HCT116 (cell line): Measurements from ENCODE around the gene LRBA. TPM values are rescaled to one million over a fixed set of nuclear protein-coding genes. Genes with fewer than 3 reads are reported as not detected.

Experiments used
- ATAC-seq: fragments of 200-7000 bp; cut with Tn5 transposase; 2 replicates; pipeline ENCODE4 v1.9.1; 2020; ENCODE audit warnings: mild to moderate bottlenecking, moderate library complexity
- BruUV-seq: library from RNA; stranded (reverse); fragments of 400-500 nt; replicated peaks from 2 replicates; lab custom pipeline; 2021; lab: Mats Ljungman, UMichigan
- CTCF ChIA-PET: fragments of 300-600 bp; sonication (Branson Sonifier 250); formaldehyde crosslinking; loops from one replicate; lab custom pipeline; 2021; ENCODE audit warnings: antibody characterized with exemption; lab: Charles Lee
- POLR2A ChIA-PET: fragments of 300-600, 350-600 bp; sonication (Branson Sonifier 250); formaldehyde crosslinking; loops from one replicate; lab custom pipeline; 2021; ENCODE audit warnings: antibody characterized with exemption; lab: Charles Lee
- RAD21 ChIA-PET, 2 experiments: fragments of 300-600 bp; sonication (Branson Sonifier 250); formaldehyde crosslinking; loops; one replicate each; lab custom pipeline; 2023; ENCODE audit warnings: low total read pairs in 2 of 2; ENCODE audit not compliant: uncharacterized antibody in 2 of 2, unreplicated experiment in 2 of 2, low non-redundant PET in 1 of 2; lab: Charles Lee
- DNase-seq: peaks from one replicate; pipeline ENCODE4 v3.0.0-alpha.2; 2010; ENCODE audit warnings: low read depth, low spot score
- H2AFZ ChIP-seq: fragments of 200-600 bp; shearing (Covaris generic), sonication (generic); 2 replicates; pipeline ENCODE4 v1.6.1; 2017; ENCODE audit warnings: low read depth, mixed run types, mixed read lengths, antibody characterized with exemption, low read length; ENCODE audit not compliant: poor library complexity, severe bottlenecking
- H3K27ac ChIP-seq: 2 replicates; pipeline ENCODE4 v1.5.1; 2012; ENCODE audit warnings: low read depth, low read length
- H3K27me3 ChIP-seq: fragments of 200-600 bp; sonication (generic); 2 replicates; pipeline ENCODE4 v1.6.1; 2016; ENCODE audit warnings: mixed run types, low read length, mixed read lengths; ENCODE audit not compliant: insufficient read depth
- H3K36me3 ChIP-seq, 2 experiments: fragments of 200-500 bp in 1 of 2; fragments of 200-600 bp in 1 of 2; sonication (Bioruptor generic) in 1 of 2; sonication (generic) in 1 of 2; 2 replicates each; pipeline versions ENCODE4 v1.5.1 to v1.6.1; 2014 to 2016; ENCODE audit warnings: low read length in 2 of 2, inconsistent platforms in 1 of 2, mixed read lengths in 1 of 2, mixed run types in 1 of 2; ENCODE audit not compliant: insufficient read depth in 2 of 2, control insufficient read depth in 1 of 2
- H3K4me1 ChIP-seq, 2 experiments: fragments of 200-600 bp in 1 of 2; sonication (generic) in 1 of 2; 2 replicates each; pipeline versions ENCODE4 v1.5.1 to v1.6.1; 2012 to 2017; ENCODE audit warnings: low read length in 2 of 2, inconsistent platforms in 1 of 2, mild to moderate bottlenecking in 1 of 2, mixed read lengths in 1 of 2, mixed run types in 1 of 2, moderate library complexity in 1 of 2; ENCODE audit not compliant: insufficient read depth in 2 of 2, control insufficient read depth in 1 of 2
- H3K4me2 ChIP-seq: fragments of 200-600 bp; sonication (generic); 2 replicates; pipeline ENCODE4 v1.6.1; 2017; ENCODE audit warnings: mixed run types, low read length, mixed read lengths
- H3K4me3 ChIP-seq, 2 experiments: fragments of 200-600 bp in 1 of 2; sonication (generic) in 1 of 2; replicated peaks in 1 of 2; 2 replicates each; pipeline ENCODE4 v1.5.1; 2011 to 2016; ENCODE audit warnings: low read length in 2 of 2, control low read depth in 1 of 2, low read depth in 1 of 2, mild to moderate bottlenecking in 1 of 2, mixed read lengths in 1 of 2, mixed run types in 1 of 2
- H3K79me2 ChIP-seq: fragments of 200-600 bp; sonication (generic); 2 replicates; pipeline ENCODE4 v1.6.1; 2017; ENCODE audit warnings: mild to moderate bottlenecking, mixed run types, low read length, moderate library complexity, mixed read lengths; ENCODE audit not compliant: insufficient read depth
- H3K9ac ChIP-seq: fragments of 200-600 bp; sonication (generic); 2 replicates; pipeline ENCODE4 v1.6.1; 2016; ENCODE audit warnings: low read length, mixed read lengths
- H3K9me2 ChIP-seq: fragments of 200-600 bp; sonication (generic), shearing (Covaris generic); 2 replicates; pipeline ENCODE4 v1.6.1; 2017; ENCODE audit warnings: mixed run types, mild to moderate bottlenecking, moderate library complexity; ENCODE audit not compliant: insufficient read depth
- H3K9me3 ChIP-seq, 2 experiments: fragments of 200-500 bp in 1 of 2; fragments of 200-600 bp in 1 of 2; sonication (Bioruptor generic) in 1 of 2; sonication (generic) in 1 of 2; 2 replicates each; pipeline ENCODE4 v1.6.1; 2014 to 2017; ENCODE audit warnings: low read length in 2 of 2, mixed read lengths in 2 of 2, inconsistent platforms in 1 of 2, low read depth in 1 of 2, mild to moderate bottlenecking in 1 of 2, mixed run types in 1 of 2, moderate library complexity in 1 of 2; ENCODE audit not compliant: control insufficient read depth in 1 of 2, insufficient read depth in 1 of 2
- H4K20me1 ChIP-seq: fragments of 200-600 bp; sonication (generic), shearing (Covaris generic); 2 replicates; pipeline ENCODE4 v1.6.1; 2017; ENCODE audit warnings: mixed run types, mild to moderate bottlenecking, moderate library complexity; ENCODE audit not compliant: insufficient read depth
- CEBPB ChIP-seq: IDR thresholded peaks from 2 replicates; pipeline ENCODE4 v1.6.1; 2012; ENCODE audit warnings: low read depth
- EZH2phosphoT487 ChIP-seq: fragments of 200-600 bp; IDR thresholded peaks from 2 replicates; pipeline ENCODE4 v1.6.1; 2018; ENCODE audit warnings: antibody characterized with exemption, borderline replicate concordance
- JUND ChIP-seq: IDR thresholded peaks from 2 replicates; pipeline ENCODE4 v1.6.1; 2012
- POLR2A ChIP-seq: IDR thresholded peaks from 2 replicates; pipeline ENCODE4 v1.7.0; 2011; ENCODE audit warnings: borderline replicate concordance; ENCODE audit not compliant: insufficient read depth, insufficient read length; ENCODE audit errors: extremely low read depth
- SRF ChIP-seq: IDR thresholded peaks from 2 replicates; pipeline ENCODE4 v1.6.1; 2012; ENCODE audit warnings: low read depth
- TCF7L2 ChIP-seq: IDR thresholded peaks from 2 replicates; pipeline ENCODE4 v1.7.0; 2011; ENCODE audit warnings: borderline replicate concordance, inconsistent platforms; ENCODE audit not compliant: insufficient read depth, insufficient read length; ENCODE audit errors: extremely low read depth
- ZFX ChIP-seq: fragments of 450-650 bp; IDR thresholded peaks from 2 replicates; pipeline ENCODE4 v1.6.1; 2017
- intact Hi-C: fragments of 100-400 bp; cut with micrococcal nuclease; formaldehyde crosslinking; loops from 2 replicates; pipeline ENCODE4 v1.10.0; 2022
- total RNA-seq: library from RNA; stranded (reverse); gene quantifications from one replicate; pipeline ENCODE4 v1.2.1, GENCODE V29; 2021; ENCODE audit not compliant: unreplicated experiment
- TF ChIP-seq, protein P1 (sequence below): IDR thresholded peaks from 2 replicates; pipeline ENCODE4 v1.6.1; 2012
- TF ChIP-seq, protein P2 (sequence below): IDR thresholded peaks from 2 replicates; pipeline ENCODE4 v1.6.1; 2011; ENCODE audit warnings: mild to moderate bottlenecking, low read length, moderate library complexity; ENCODE audit not compliant: insufficient replicate concordance; ENCODE audit errors: extremely low read depth

The LRBA gene
- total RNA-seq, 1 experiment from 2014 or later: 79.8 TPM

DNA sequence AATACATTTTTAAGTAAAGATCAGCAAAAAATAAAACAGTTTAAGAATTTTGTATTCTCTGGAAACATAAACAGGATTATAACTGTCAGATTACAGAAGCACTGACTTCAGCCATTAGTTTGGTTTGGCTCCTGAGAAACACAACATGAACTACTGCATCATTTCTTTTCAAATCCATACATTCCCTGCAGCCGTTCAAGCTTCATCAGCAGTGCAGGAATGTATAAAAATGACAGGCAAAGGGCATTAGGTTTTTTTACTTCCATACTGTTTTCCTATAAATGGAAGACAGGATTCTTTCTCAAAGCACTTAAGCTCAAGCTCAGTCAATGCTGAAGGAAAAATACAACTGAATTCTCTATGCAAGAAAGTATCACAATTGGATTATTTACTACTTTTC lies 437.3 kb downstream of the LRBA start:
- DNase-seq (no peak), ATAC-seq (no peak)
- no TSS peak for BruUV-seq
- H3K79me2 ChIP-seq: no peaks in the 10 kb centered on the region
- H3K4me1 ChIP-seq: no peaks in the 10 kb centered on the region
- H3K4me2 ChIP-seq: no peak overlapping the region
- H3K27me3 ChIP-seq: no peaks in the 10 kb centered on the region
- RAD21 ChIA-PET: no interaction called here
- H3K4me3 ChIP-seq: no peak overlapping the region
- TF ChIP-seq TCF7L2 (no peak), SRF (no peak), ZFX (no peak), EZH2phosphoT487 (no peak), POLR2A (no peak), JUND (no peak), CEBPB (no peak)
- TF ChIP-seq, protein P1, sequence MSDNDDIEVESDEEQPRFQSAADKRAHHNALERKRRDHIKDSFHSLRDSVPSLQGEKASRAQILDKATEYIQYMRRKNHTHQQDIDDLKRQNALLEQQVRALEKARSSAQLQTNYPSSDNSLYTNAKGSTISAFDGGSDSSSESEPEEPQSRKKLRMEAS: no peak
- TF ChIP-seq, protein P2, sequence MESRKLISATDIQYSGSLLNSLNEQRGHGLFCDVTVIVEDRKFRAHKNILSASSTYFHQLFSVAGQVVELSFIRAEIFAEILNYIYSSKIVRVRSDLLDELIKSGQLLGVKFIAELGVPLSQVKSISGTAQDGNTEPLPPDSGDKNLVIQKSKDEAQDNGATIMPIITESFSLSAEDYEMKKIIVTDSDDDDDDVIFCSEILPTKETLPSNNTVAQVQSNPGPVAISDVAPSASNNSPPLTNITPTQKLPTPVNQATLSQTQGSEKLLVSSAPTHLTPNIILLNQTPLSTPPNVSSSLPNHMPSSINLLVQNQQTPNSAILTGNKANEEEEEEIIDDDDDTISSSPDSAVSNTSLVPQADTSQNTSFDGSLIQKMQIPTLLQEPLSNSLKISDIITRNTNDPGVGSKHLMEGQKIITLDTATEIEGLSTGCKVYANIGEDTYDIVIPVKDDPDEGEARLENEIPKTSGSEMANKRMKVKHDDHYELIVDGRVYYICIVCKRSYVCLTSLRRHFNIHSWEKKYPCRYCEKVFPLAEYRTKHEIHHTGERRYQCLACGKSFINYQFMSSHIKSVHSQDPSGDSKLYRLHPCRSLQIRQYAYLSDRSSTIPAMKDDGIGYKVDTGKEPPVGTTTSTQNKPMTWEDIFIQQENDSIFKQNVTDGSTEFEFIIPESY: no peak
- intact Hi-C loops: no loop called here
- POLR2A ChIA-PET: no interaction called here
- no peaks in the 10 kb centered on the region for H3K9me3 ChIP-seq
- CTCF ChIA-PET: no interaction called here
- no peak overlapping the region for H3K27ac ChIP-seq
- no peak overlapping the region for H2AFZ ChIP-seq
- H4K20me1 ChIP-seq: no peaks in the 10 kb centered on the region
- H3K9ac ChIP-seq: no peak overlapping the region
- no peaks in the 10 kb centered on the region for H3K36me3 ChIP-seq
- no peaks in the 10 kb centered on the region for H3K9me2 ChIP-seq

DNA sequence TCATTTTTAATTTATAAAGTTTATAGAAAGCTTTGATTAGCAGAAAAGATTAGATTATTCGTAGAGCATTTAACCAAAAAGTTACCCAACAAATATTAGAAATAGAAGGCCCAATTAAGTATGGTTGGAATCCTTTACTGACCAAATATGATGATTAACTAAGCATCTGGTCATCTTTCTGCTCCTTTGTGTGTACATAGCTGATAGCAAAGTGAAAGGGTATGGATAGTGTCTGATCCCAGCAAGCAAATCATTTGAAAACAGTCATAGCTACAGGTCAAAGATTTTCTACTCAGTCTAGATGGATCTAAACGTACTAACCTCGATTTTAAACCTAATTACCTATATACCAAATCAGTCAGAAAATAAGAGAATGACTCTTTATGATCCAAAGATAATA lies 440.4 kb downstream of the LRBA start:
- no peak overlapping the region for H3K4me2 ChIP-seq
- no peaks in the 10 kb centered on the region for H3K79me2 ChIP-seq
- ChIA-PET RAD21 (no interaction called here), POLR2A (no interaction called here), CTCF (no interaction called here)
- BruUV-seq: no TSS peak
- intact Hi-C loops: no loop called here
- no peaks in the 10 kb centered on the region for H4K20me1 ChIP-seq
- no peaks in the 10 kb centered on the region for H3K9me3 ChIP-seq
- H3K4me1 ChIP-seq: no peaks in the 10 kb centered on the region
- no peak overlapping the region for H3K27ac ChIP-seq
- no peaks in the 10 kb centered on the region for H3K36me3 ChIP-seq
- no peak overlapping the region for H2AFZ ChIP-seq
- H3K9ac ChIP-seq: no peak overlapping the region
- no peak overlapping the region for H3K4me3 ChIP-seq
- TF ChIP-seq ZFX (no peak), TCF7L2 (no peak), EZH2phosphoT487 (no peak), SRF (no peak)
- no peaks in the 10 kb centered on the region for H3K9me2 ChIP-seq
- no peak for DNase-seq
- no peak for ATAC-seq
- H3K27me3 ChIP-seq: no peaks in the 10 kb centered on the region
